IPS-15b (cell line): ENCODE data around the gene MYLK4.

Experiments used
- H3K27me3 ChIP-seq: one replicate; pipeline ENCODE4 v1.6.1; 2013; ENCODE audit warnings: low read length; ENCODE audit not compliant: control insufficient read depth, insufficient read depth
- H3K36me3 ChIP-seq: one replicate; pipeline ENCODE4 v1.6.1; 2013; ENCODE audit warnings: low read length; ENCODE audit not compliant: control insufficient read depth, insufficient read depth
- H3K4me1 ChIP-seq: one replicate; pipeline ENCODE4 v1.6.1; 2013; ENCODE audit warnings: mild to moderate bottlenecking, low read length; ENCODE audit not compliant: control insufficient read depth, insufficient read depth
- H3K4me3 ChIP-seq: one replicate; pipeline ENCODE4 v1.5.1; 2013; ENCODE audit warnings: low read depth, low read length
- H3K9ac ChIP-seq: one replicate; pipeline ENCODE4 v1.6.1; 2013; ENCODE audit warnings: low read depth, mild to moderate bottlenecking, low read length
- H3K9me3 ChIP-seq: one replicate; pipeline ENCODE4 v1.6.1; 2013; ENCODE audit warnings: mild to moderate bottlenecking, low read length; ENCODE audit not compliant: control insufficient read depth, insufficient read depth

The MYLK4 gene

DNA sequence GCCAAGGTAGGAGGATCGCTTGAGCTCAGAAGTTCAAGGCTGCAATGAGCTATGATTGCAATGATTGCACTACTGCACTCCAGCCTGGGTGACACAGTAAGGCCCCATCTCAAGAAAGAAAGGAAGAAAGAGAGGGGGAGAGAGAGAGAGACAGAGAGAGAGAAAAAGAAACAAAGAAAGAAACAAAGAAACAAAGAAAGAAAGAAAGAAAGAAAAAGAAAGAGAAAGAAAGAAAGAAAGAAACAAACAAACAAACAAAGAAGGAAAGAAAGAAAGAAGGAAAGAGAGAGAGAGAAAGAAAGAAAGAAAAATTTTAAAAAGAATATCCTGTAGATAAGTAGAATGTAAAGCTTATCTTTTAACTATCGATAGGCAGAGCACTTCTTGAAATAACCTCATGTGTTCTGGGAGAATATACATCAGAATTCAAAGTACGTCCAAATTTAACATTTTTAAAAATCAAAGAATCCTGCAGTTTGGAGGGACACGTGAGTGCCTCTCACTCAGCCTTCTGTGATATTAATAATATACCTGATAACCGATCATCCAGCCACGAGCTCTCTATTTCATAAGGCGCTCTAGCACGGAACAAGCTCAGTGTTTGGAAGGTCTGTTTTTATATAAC, 25.2 kb downstream of the MYLK4 start:
- H3K36me3 ChIP-seq: no peaks in the 10 kb centered on the region
- no peaks in the 10 kb centered on the region for H3K27me3 ChIP-seq
- no peaks in the 10 kb centered on the region for H3K9me3 ChIP-seq
- H3K4me3 ChIP-seq: no peak overlapping the region
- H3K4me1 ChIP-seq: peaks cover 5% of the 10 kb centered on the region
- H3K9ac ChIP-seq: no peak overlapping the region

GRCh38 chr6:2721219-2721618, 29.5 kb downstream of the MYLK4 start:
- Histone ChIP-seq H3K4me3 (no peak overlapping the region), H3K27me3 (no peaks in the 10 kb centered on the region), H3K9ac (no peak overlapping the region), H3K4me1 (peaks cover 5% of the 10 kb centered on the region), H3K9me3 (no peaks in the 10 kb centered on the region), H3K36me3 (no peaks in the 10 kb centered on the region)

DNA sequence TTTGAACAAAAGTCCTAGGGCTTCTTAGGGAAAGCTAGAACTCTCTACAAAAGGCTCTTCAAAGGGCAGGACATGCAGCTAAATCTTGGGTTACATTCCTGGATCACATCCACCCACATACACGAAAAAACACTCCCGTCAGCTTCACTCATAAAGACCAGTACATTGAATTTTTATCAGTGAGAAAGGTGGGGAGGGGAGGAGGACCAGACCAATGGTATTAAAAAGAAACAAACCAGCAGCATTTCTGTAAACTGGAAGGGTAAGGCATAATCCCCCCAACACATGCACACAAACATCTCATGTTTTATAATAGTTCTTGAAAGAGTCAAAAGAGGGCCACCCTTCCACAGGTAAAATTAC, 31.6 kb downstream of the MYLK4 start:
- Histone ChIP-seq H3K27me3 (no peaks in the 10 kb centered on the region), H3K4me3 (no peak overlapping the region), H3K4me1 (no peaks in the 10 kb centered on the region), H3K9ac (no peak overlapping the region), H3K9me3 (no peaks in the 10 kb centered on the region), H3K36me3 (no peaks in the 10 kb centered on the region)

GRCh38 chr6:2718334-2719092, 32.2 kb downstream of the MYLK4 start:
- H3K27me3 ChIP-seq: no peaks in the 10 kb centered on the region
- no peak overlapping the region for H3K4me3 ChIP-seq
- no peak overlapping the region for H3K9ac ChIP-seq
- no peaks in the 10 kb centered on the region for H3K4me1 ChIP-seq
- no peaks in the 10 kb centered on the region for H3K9me3 ChIP-seq
- H3K36me3 ChIP-seq: no peaks in the 10 kb centered on the region

- H3K36me3 ChIP-seq: no peaks in the 10 kb centered on the region
- H3K4me3 ChIP-seq: no peak overlapping the region
- H3K9ac ChIP-seq: no peak overlapping the region
- no peaks in the 10 kb centered on the region for H3K9me3 ChIP-seq
- H3K4me1 ChIP-seq: no peaks in the 10 kb centered on the region
- no peaks in the 10 kb centered on the region for H3K27me3 ChIP-seq
Observed at GRCh38 chr6:2716936-2717700, 33.6 kb downstream of the MYLK4 start.

DNA sequence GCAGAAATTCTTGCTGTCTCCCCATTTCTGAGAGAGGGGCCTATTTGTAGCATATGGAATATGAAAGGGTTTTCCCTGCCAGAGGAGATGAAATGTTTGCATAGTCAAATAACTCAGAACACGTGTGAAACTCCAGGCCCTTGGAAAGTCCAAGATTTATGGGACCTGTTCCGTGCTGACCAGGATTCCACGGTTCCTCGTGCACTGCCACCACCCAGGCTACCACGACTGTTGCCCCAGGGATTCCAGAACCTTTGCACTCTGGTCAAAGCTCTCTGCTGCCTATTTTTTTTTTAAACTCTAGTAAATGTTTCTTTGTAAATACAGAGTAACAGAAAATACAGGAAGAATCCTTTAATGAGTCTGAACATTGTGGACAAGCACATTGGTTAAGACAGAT, 35.0 kb downstream of the MYLK4 start:
- Histone ChIP-seq H3K36me3 (no peaks in the 10 kb centered on the region), H3K4me1 (no peaks in the 10 kb centered on the region), H3K9me3 (peaks cover under 1% of the 10 kb centered on the region), H3K9ac (no peak overlapping the region), H3K4me3 (no peak overlapping the region), H3K27me3 (no peaks in the 10 kb centered on the region)

DNA sequence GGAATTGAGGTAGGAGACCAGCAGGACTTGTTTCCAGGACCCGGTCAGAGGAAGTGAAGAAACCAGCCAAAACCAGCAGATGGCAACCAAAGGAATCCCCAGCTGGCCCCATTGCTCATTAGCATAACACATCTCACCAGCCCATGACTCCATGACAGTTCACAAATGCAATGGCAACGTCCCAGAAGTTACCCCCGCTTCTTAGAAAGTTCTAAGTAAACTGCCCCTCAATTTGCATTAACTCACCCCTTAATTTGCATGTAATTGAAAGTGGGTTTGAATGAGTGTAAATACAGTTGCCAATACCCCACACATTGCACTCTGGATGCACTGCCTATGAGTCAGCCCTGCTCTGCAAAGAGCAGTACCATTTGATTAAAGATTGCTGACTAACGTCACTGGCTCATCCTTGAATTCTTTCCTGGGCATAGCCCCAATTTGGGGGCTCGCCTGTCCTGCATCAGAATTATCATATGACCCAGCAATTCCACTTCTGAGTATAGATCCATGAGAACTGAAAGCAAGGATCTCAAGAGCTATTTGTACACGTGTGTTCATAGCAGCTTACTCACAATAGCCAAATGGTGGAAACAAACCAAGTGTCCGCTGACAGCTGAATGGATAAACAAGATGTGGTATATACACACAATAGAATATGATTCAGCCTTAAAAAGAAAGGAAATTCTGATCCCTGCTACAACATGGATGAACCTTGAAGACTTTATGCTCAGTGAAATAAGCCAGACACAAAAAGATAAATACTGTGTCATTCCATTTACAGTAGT, 36.4 kb downstream of the MYLK4 start:
- Histone ChIP-seq H3K4me3 (no peak overlapping the region), H3K27me3 (no peaks in the 10 kb centered on the region), H3K9ac (no peak overlapping the region), H3K36me3 (no peaks in the 10 kb centered on the region), H3K9me3 (peaks cover 4% of the 10 kb centered on the region), H3K4me1 (no peaks in the 10 kb centered on the region)

DNA sequence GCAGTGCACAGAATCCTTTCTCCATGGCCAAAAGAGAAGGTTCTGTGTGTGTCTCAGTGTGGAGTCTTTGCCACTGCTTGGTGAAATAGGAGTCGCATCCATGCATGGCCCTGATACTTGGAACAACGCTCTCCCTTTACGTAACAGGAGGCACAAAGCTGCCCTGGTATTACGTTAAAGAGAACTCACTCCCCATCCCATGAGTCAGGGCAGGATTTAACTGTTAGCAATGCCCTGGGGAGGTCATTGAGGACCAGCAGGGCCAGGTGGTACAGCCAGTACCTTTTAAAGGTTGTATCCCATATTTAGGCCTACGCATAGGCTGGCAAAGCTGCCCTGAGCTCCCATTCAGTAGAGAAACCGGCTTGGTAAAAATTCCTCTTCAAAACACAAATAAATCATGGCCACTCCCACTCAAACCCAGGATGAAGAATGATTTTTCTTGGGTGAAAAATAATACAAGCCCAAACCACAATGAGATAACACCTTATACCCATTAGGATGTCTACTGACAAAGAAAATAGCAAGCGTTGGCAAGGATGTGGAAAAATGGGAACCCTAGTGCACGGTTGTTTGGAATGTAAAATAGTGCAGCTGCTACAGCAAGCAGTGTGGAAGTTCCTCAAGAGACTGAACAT, 37.1 kb downstream of the MYLK4 start:
- peaks cover 4% of the 10 kb centered on the region for H3K9me3 ChIP-seq
- H3K4me3 ChIP-seq: no peak overlapping the region
- no peaks in the 10 kb centered on the region for H3K27me3 ChIP-seq
- H3K4me1 ChIP-seq: no peaks in the 10 kb centered on the region
- no peak overlapping the region for H3K9ac ChIP-seq
- no peaks in the 10 kb centered on the region for H3K36me3 ChIP-seq

GRCh38 chr6:2712102-2712501, 38.6 kb downstream of the MYLK4 start:
- H3K9me3 ChIP-seq: peaks cover 4% of the 10 kb centered on the region
- H3K27me3 ChIP-seq: no peaks in the 10 kb centered on the region
- H3K4me1 ChIP-seq: no peaks in the 10 kb centered on the region
- no peak overlapping the region for H3K4me3 ChIP-seq
- no peak overlapping the region for H3K9ac ChIP-seq
- H3K36me3 ChIP-seq: no peaks in the 10 kb centered on the region

- Histone ChIP-seq H3K4me1 (no peaks in the 10 kb centered on the region), H3K4me3 (no peak overlapping the region), H3K27me3 (no peaks in the 10 kb centered on the region), H3K36me3 (no peaks in the 10 kb centered on the region), H3K9ac (no peak overlapping the region), H3K9me3 (peaks cover 4% of the 10 kb centered on the region)
Observed at GRCh38 chr6:2710412-2710811, 40.3 kb downstream of the MYLK4 start.

DNA sequence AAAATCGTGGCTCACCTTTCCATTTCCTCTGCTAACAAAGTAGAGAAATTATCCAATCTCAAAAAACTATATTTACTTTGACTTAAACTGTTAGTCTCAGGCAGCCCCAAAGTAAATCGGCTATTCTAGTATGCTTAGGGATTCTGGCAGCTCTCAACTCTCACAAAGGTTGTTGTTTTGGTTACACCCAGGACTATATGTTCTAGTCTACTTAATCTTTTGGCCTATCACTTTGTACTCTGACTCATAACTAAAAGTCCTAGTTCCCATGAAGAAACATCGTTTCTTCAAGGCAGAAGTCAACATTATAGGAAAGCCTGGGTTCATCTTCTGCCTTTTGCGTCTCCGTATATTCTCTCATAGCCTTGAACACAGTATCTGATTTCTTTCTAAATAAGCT, 42.3 kb downstream of the MYLK4 start:
- Histone ChIP-seq H3K27me3 (no peaks in the 10 kb centered on the region), H3K36me3 (no peaks in the 10 kb centered on the region), H3K4me1 (no peaks in the 10 kb centered on the region), H3K9me3 (peaks cover 4% of the 10 kb centered on the region), H3K9ac (no peak overlapping the region), H3K4me3 (no peak overlapping the region)
